ENCODE data around the gene AIPL1.
"Not testable (repeated sequence)": the region's sequence is repeated elsewhere in the genome, so short reads cannot be mapped to it uniquely, and the experiment has no call there.

DNA sequence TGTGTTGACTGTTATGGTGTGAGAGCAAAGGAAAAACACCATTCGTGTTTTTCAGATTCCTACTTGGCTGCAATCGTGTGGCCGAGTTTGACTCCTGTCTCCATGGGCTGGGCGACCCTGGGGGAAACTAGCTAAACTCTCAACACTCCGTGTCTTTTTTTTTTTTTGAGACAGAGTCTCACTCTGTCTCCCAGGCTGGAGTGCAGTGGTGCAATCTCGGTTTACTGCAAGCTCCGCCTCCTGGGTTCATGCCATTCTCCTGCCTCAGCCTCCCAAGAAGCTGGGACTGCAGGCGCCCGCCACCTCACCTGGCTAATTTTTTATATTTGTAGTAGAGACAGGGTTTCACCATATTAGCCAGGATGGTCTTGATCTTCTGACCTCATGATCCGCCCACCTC is 47.9 kb upstream of the AIPL1 start:
- TF ChIP-seq, protein P1, sequence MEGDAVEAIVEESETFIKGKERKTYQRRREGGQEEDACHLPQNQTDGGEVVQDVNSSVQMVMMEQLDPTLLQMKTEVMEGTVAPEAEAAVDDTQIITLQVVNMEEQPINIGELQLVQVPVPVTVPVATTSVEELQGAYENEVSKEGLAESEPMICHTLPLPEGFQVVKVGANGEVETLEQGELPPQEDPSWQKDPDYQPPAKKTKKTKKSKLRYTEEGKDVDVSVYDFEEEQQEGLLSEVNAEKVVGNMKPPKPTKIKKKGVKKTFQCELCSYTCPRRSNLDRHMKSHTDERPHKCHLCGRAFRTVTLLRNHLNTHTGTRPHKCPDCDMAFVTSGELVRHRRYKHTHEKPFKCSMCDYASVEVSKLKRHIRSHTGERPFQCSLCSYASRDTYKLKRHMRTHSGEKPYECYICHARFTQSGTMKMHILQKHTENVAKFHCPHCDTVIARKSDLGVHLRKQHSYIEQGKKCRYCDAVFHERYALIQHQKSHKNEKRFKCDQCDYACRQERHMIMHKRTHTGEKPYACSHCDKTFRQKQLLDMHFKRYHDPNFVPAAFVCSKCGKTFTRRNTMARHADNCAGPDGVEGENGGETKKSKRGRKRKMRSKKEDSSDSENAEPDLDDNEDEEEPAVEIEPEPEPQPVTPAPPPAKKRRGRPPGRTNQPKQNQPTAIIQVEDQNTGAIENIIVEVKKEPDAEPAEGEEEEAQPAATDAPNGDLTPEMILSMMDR (conservative IDR thresholded peaks at IDR 0.05; ENCODE audit: low read length) = not testable (repeated sequence)
- TF ChIP-seq EZH2phosphoT487 (IDR thresholded peaks at IDR 0.05; ENCODE audit: borderline replicate concordance, low read depth, low read length) = not testable (repeated sequence)
